ENCODE measurements around the gene KRTAP5-3.

KRTAP5-3 gene

DNA sequence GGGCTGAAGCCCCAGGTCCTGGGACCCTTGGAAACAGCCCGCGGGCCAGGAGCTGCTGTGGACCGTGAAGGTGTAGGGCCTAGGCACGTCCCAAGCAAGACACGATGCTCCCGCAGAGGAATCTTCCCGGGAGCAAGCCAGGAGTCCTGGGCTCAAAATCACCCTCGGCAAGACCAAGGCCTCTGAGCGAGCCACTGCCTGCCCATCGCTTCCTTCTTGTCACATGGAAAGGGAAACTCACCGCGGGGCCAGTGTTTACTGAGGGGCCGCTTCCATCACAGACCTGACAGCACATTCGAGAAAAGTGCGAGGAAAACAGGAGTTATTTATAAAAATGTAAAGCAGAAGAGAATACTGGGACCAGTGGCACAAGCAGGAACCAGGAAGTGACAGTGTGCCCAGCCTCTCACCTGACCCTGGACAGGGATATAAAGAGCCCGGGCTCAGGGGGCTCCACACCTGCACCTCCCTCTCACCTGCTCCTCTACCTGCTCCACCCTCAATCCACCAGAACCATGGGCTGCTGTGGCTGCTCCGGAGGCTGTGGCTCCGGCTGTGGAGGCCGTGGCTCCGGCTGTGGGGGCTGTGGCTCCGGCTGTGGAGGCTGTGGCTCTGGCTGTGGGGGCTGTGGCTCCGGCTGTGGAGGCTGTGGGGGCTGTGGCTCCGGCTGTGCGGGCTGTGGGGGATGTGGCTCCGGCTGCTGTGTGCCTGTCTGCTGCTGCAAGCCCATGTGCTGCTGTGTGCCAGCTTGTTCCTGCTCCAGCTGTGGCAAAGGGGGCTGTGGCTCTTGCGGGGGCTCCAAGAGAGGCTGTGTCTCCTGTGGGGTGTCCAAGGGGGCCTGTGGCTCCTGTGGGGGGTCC, 21.3 kb upstream of the KRTAP5-3 start, which contains the start of gene KRTAP5-5:
Gene KRTAP5-5 (plus strand): TSS at position 450 of the 860 bp plus-strand sequence. CDS start 66 bp downstream, at position 516.
- DNase-seq (ENCODE audit: low spot score), result no peak
- Histone ChIP-seq H3K27ac (no peak within 1 kb of the TSS), H3K4me3 (no peak within 1 kb of the TSS)
- TF ChIP-seq, protein P1, sequence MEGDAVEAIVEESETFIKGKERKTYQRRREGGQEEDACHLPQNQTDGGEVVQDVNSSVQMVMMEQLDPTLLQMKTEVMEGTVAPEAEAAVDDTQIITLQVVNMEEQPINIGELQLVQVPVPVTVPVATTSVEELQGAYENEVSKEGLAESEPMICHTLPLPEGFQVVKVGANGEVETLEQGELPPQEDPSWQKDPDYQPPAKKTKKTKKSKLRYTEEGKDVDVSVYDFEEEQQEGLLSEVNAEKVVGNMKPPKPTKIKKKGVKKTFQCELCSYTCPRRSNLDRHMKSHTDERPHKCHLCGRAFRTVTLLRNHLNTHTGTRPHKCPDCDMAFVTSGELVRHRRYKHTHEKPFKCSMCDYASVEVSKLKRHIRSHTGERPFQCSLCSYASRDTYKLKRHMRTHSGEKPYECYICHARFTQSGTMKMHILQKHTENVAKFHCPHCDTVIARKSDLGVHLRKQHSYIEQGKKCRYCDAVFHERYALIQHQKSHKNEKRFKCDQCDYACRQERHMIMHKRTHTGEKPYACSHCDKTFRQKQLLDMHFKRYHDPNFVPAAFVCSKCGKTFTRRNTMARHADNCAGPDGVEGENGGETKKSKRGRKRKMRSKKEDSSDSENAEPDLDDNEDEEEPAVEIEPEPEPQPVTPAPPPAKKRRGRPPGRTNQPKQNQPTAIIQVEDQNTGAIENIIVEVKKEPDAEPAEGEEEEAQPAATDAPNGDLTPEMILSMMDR (IDR thresholded peaks at IDR 0.05), result no peak

- DNase-seq (ENCODE audit: low spot score), result no peak
- H3K4me3 ChIP-seq, result no peak overlapping the region
- TF ChIP-seq, protein P1 (IDR thresholded peaks at IDR 0.05), result peak; percentile 70
- H3K27ac ChIP-seq, result no peak overlapping the region
Observed at GRCh38 chr11:1628506-1629325, 20.5 kb upstream of the KRTAP5-3 start.

DNA sequence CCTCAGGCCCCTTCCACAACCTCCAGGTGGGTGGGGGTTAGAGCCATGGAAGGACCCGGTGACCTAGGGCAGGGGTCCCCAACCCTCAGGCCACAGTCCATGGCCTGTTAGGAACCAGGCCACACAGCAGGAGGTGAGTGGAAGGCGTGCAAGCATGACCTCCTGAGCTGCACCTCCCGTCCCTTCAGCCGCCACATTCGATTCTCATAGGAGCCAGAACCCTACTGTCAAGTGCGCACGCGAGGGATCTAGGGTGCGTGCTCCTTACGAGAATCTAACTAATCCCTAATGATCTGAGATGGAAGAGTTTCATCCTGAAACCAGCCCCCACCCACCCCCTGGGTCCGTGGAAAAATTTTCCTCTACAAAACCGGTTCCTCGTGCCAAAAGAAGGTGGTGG, 17.3 kb upstream of the KRTAP5-3 start:
- no peak overlapping the region for H3K4me3 ChIP-seq
- no peak for DNase-seq (ENCODE audit: low spot score)
- TF ChIP-seq, protein P1 (IDR thresholded peaks at IDR 0.05), result no peak
- H3K27ac ChIP-seq, result no peak overlapping the region

- no peak for DNase-seq (ENCODE audit: low spot score)
- H3K27ac ChIP-seq, result no peak overlapping the region
- H3K4me3 ChIP-seq, result no peak overlapping the region
- TF ChIP-seq, protein P1 (IDR thresholded peaks at IDR 0.05), result no peak
Observed at GRCh38 chr11:1624621-1625020, 16.4 kb upstream of the KRTAP5-3 start.

GRCh38 chr11:1623716-1624115, 15.5 kb upstream of the KRTAP5-3 start:
- Histone ChIP-seq H3K4me3 (no peak overlapping the region), H3K27ac (no peak overlapping the region)
- TF ChIP-seq, protein P1 (IDR thresholded peaks at IDR 0.05), result no peak
- no peak for DNase-seq (ENCODE audit: low spot score)

DNA sequence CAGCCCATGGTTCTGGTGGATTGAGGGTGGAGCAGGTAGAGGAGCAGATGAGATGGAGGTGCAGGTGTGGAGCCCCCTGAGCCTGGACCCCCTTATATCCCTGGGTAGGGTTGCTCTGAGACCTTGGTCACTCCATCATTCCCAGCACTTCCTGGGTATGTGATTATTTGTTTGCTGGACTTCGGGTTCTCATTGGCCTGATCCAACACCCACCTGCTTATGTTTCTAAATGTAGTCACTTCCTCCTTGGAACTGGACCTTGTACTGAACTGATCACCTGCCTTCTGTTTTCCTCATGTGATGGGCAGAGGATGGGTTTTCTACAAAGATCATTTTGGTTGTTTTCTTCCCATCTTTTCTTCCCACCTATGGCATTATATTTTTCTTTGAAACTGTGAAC, 13.8 kb upstream of the KRTAP5-3 start, which contains the start of gene KRTAP5-4:
Gene KRTAP5-4 (minus strand): TSS at position 53 of the 400 bp plus-strand sequence. CDS start 45 bp downstream, at position 8.
- H3K27ac ChIP-seq, result no peak within 1 kb of the TSS
- no peak for DNase-seq (ENCODE audit: low spot score)

More for the DNA sequence above, 13.8 kb upstream of the KRTAP5-3 start, which contains the start of gene KRTAP5-4:
- TF ChIP-seq, protein P1 (IDR thresholded peaks at IDR 0.05), result no peak
- no peak within 1 kb of the TSS for H3K4me3 ChIP-seq

Measured in coronary artery (tissue), 2 donors.